AG10803 (cell line): Measurements from ENCODE around the gene VDAC2.
A peak's percentile ranks its signal among the peaks of the same experiment; 100 is the strongest.

Experiments used
- DNase-seq: peaks from one replicate; pipeline ENCODE4 v3.0.0; 2010; ENCODE audit warnings: low read depth
- H3K4me3 ChIP-seq: 2 replicates; pipeline ENCODE4 v1.5.1; 2011; ENCODE audit warnings: mild to moderate bottlenecking, low read length, control low read depth
- TF ChIP-seq, protein P1 (sequence below): conservative IDR thresholded peaks from 2 replicates; pipeline ENCODE4 v1.5.1; 2011; ENCODE audit warnings: mild to moderate bottlenecking, low read length, control low read depth, inconsistent platforms

Gene VDAC2

GRCh38 chr10:75231672-75232581 lies 21.3 kb downstream of the VDAC2 start:
- DNase-seq, result no peak
- no peak overlapping the region for H3K4me3 ChIP-seq
- TF ChIP-seq, protein P1, sequence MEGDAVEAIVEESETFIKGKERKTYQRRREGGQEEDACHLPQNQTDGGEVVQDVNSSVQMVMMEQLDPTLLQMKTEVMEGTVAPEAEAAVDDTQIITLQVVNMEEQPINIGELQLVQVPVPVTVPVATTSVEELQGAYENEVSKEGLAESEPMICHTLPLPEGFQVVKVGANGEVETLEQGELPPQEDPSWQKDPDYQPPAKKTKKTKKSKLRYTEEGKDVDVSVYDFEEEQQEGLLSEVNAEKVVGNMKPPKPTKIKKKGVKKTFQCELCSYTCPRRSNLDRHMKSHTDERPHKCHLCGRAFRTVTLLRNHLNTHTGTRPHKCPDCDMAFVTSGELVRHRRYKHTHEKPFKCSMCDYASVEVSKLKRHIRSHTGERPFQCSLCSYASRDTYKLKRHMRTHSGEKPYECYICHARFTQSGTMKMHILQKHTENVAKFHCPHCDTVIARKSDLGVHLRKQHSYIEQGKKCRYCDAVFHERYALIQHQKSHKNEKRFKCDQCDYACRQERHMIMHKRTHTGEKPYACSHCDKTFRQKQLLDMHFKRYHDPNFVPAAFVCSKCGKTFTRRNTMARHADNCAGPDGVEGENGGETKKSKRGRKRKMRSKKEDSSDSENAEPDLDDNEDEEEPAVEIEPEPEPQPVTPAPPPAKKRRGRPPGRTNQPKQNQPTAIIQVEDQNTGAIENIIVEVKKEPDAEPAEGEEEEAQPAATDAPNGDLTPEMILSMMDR, result no peak

GRCh38 chr10:75233444-75234016 lies 22.9 kb downstream of the VDAC2 start:
- no peak for DNase-seq
- no peak overlapping the region; the same call in 1 of the 2 replicates for H3K4me3 ChIP-seq
- TF ChIP-seq, protein P1, result no peak

DNA sequence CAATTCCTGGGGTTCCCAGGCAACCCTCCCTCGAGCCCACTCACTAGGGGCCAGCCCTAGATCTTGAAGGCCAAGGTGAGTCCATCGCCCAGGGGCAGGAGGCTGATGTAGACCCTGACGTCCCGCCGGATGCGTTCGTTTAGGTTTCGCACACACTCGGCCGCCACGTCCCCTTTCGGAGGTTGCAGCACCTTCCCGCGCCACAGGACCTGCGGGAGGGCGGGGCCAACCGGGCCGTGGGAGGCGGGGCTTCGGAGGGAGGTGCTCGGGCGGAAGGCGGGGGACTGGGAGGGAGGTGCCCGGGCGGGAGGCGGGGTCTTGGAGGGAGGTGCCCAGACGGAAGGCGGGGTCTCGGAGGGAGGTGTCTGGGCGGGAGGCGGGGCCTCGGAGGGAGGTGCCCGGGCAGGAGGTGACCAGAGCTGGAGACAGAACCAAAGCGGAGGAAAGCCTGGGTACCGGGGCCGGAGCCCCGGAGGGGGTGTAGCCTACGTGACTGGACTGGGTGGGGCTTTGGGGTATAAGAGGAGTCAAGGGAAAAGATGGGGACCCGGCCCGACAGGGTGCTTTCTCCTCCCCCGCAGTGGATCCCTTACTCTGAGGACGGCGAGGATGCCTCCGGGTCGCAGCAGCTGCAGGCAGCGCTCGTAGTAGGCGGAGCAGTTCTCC lies 23.6 kb downstream of the VDAC2 start:
- TF ChIP-seq, protein P1, result no peak
- H3K4me3 ChIP-seq, result peak overlapping the region; percentile 68
- peak; percentile 85 for DNase-seq

DNA sequence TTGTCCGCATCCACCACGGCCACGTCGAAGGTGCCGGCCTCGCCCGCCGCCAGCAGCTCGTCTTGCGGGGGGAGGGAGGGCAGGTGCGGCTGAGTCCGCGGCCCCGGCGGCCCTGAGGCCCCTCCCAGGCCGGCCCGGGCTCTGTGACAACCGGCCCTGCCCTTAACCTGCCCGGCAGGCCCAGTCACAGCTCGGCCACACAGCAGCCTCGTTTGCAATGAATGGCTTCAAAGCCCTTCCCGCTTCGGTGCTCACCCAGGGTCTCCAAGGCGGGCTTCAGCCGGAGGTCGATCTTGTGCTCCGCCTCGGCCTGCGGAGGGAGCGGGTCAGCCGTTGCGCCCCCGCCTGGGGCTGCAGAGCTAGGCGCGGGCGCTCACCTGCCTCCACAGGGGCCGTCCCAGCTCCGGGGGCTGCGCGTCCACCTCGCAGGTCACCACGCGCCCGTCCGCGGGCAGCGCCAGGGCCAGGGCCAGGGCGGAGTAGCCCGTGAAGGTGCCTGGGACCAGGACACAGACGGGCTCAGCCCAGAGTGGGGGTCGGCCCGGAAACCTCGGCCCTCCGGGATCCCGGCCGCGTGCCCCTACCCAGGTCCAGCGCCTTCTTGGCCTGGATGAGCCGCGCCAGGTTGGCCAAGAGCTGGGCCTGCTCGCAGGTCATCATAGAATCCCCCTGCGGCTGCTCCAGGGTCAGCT lies 24.2 kb downstream of the VDAC2 start:
- peak overlapping the region; percentile 68 for H3K4me3 ChIP-seq
- DNase-seq, result no peak
- TF ChIP-seq, protein P1, result no peak

- DNase-seq, result peak; percentile 80
- peak within 1 kb of the TSS; percentile 68 for H3K4me3 ChIP-seq
- TF ChIP-seq, protein P1, result peak; percentile 99
These were observed 25.0 kb downstream of the VDAC2 start, which contains the start of gene COMTD1 for GRCh38 chr10:75235375-75236177. Gene COMTD1, minus strand, starts transcription at chr10:75235957. Its CDS starts 29 bp downstream, at chr10:75235928.

DNA sequence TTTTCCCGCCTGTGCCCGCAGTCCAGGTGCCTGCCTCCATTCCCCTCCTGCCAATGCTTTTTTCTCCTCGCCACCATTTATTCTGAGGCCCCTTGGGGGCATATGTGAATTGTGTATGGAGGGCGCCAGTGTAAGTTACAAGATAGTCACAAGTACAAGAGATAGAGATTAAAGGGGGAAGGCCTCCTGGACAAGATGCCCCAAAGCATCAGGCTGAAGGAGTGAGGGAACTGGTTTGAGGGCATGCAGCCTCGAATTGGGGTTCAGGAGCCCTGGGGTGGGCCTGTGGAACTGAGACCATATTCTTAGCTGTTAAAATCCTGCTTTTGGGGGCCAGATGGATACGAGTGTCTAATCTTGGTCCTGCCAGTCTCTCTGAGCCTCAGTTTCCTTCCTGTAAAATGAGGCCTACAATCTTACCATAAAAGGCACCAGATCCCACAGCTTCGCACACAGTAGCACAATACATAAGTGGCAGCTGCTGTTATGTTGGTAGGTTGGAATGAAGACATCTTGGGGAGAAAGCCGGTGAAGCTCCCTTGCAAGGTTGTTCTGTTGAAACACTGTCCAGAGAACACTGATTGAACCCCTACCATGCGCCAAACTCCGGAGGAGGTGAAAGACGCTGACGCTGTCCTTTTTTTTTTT lies 25.7 kb downstream of the VDAC2 start:
- DNase-seq, result no peak
- H3K4me3 ChIP-seq, result no peak overlapping the region
- TF ChIP-seq, protein P1, result no peak
